Measurements from ENCODE around the gene EDAR. TPM values are rescaled to one million over a fixed set of nuclear protein-coding genes. Genes with fewer than 3 reads are reported as not detected.

Gene EDAR
- polyA plus RNA-seq, 6 donors from 2014 or later: 0.05 TPM; not detected in 5

- H3K4me1 Mint-ChIP-seq: no peaks in the 10 kb centered on the region
- no peaks in the 10 kb centered on the region for H3K27me3 Mint-ChIP-seq
- H3K27ac Mint-ChIP-seq: no peak overlapping the region
- peak overlapping the region in 1 of 8 donors; percentile 35 for H3K4me3 Mint-ChIP-seq
- no peak for ATAC-seq (ENCODE audit: low read depth in 2 of 2)
- no peak for DNase-seq
- no peaks in the 10 kb centered on the region for H3K36me3 Mint-ChIP-seq
- H3K9me3 Mint-ChIP-seq: no peaks in the 10 kb centered on the region
Observed at GRCh38 chr2:108918941-108919341, 70.1 kb downstream of the EDAR start.

GRCh38 chr2:108918156-108918874 lies 70.7 kb downstream of the EDAR start:
- Mint-ChIP-seq H3K36me3 (no peaks in the 10 kb centered on the region), H3K27ac (no peak overlapping the region), H3K4me3 (no peak overlapping the region), H3K4me1 (no peaks in the 10 kb centered on the region), H3K9me3 (no peaks in the 10 kb centered on the region), H3K27me3 (no peaks in the 10 kb centered on the region)
- DNase-seq (no peak), ATAC-seq (ENCODE audit: low read depth in 2 of 2) (no peak)

GRCh38 chr2:108917526-108917925 lies 71.5 kb downstream of the EDAR start:
- ATAC-seq (ENCODE audit: low read depth in 2 of 2) (no peak), DNase-seq (no peak)
- Mint-ChIP-seq H3K4me3 (no peak overlapping the region), H3K4me1 (no peaks in the 10 kb centered on the region), H3K9me3 (no peaks in the 10 kb centered on the region), H3K36me3 (no peaks in the 10 kb centered on the region), H3K27me3 (no peaks in the 10 kb centered on the region), H3K27ac (peak overlapping the region in 1 of 6 donors; percentile 86)

GRCh38 chr2:108916796-108917421 lies 72.1 kb downstream of the EDAR start:
- no peaks in the 10 kb centered on the region for H3K4me1 Mint-ChIP-seq
- no peak for DNase-seq
- H3K36me3 Mint-ChIP-seq: no peaks in the 10 kb centered on the region
- no peak for ATAC-seq (ENCODE audit: low read depth in 2 of 2)
- peak overlapping the region in 1 of 6 donors; percentile 86 for H3K27ac Mint-ChIP-seq
- no peaks in the 10 kb centered on the region for H3K27me3 Mint-ChIP-seq
- no peaks in the 10 kb centered on the region for H3K9me3 Mint-ChIP-seq
- no peak overlapping the region for H3K4me3 Mint-ChIP-seq

GRCh38 chr2:108916122-108916795 lies 72.8 kb downstream of the EDAR start:
- no peak overlapping the region for H3K27ac Mint-ChIP-seq
- ATAC-seq (ENCODE audit: low read depth in 2 of 2) (no peak), DNase-seq (no peak)
- no peaks in the 10 kb centered on the region for H3K36me3 Mint-ChIP-seq
- H3K9me3 Mint-ChIP-seq: no peaks in the 10 kb centered on the region
- H3K4me3 Mint-ChIP-seq: no peak overlapping the region
- no peaks in the 10 kb centered on the region for H3K4me1 Mint-ChIP-seq
- no peaks in the 10 kb centered on the region for H3K27me3 Mint-ChIP-seq

GRCh38 chr2:108912629-108912902 lies 76.5 kb downstream of the EDAR start:
- H3K4me3 Mint-ChIP-seq: no peak overlapping the region
- no peaks in the 10 kb centered on the region for H3K4me1 Mint-ChIP-seq
- no peak overlapping the region for H3K27ac Mint-ChIP-seq
- H3K27me3 Mint-ChIP-seq: no peaks in the 10 kb centered on the region
- DNase-seq (no peak), ATAC-seq (ENCODE audit: low read depth in 2 of 2) (no peak)
- no peaks in the 10 kb centered on the region for H3K9me3 Mint-ChIP-seq
- H3K36me3 Mint-ChIP-seq: no peaks in the 10 kb centered on the region

- ATAC-seq (ENCODE audit: low read depth in 2 of 2): no peak
- Mint-ChIP-seq H3K27me3 (no peaks in the 10 kb centered on the region), H3K27ac (no peak overlapping the region)
Observed at GRCh38 chr2:108911807-108912628, 77.0 kb downstream of the EDAR start.

GRCh38 chr2:108911401-108911800 lies 77.6 kb downstream of the EDAR start:
- Mint-ChIP-seq H3K9me3 (no peaks in the 10 kb centered on the region), H3K27ac (no peak overlapping the region), H3K36me3 (no peaks in the 10 kb centered on the region), H3K4me1 (no peaks in the 10 kb centered on the region), H3K4me3 (no peak overlapping the region), H3K27me3 (no peaks in the 10 kb centered on the region)
- DNase-seq (no peak), ATAC-seq (ENCODE audit: low read depth in 2 of 2) (no peak)

More at GRCh38 chr2:108911807-108912628, 77.0 kb downstream of the EDAR start:
- Mint-ChIP-seq H3K9me3 (no peaks in the 10 kb centered on the region), H3K4me1 (no peaks in the 10 kb centered on the region), H3K36me3 (no peaks in the 10 kb centered on the region), H3K4me3 (no peak overlapping the region)
- DNase-seq: no peak

- H3K27me3 Mint-ChIP-seq: no peaks in the 10 kb centered on the region
- DNase-seq: no peak
- no peak for ATAC-seq (ENCODE audit: low read depth in 2 of 2)
- H3K36me3 Mint-ChIP-seq: no peaks in the 10 kb centered on the region
- H3K27ac Mint-ChIP-seq: no peak overlapping the region
- H3K4me3 Mint-ChIP-seq: peak overlapping the region in 1 of 8 donors; percentile 79
- no peaks in the 10 kb centered on the region for H3K4me1 Mint-ChIP-seq
- no peaks in the 10 kb centered on the region for H3K9me3 Mint-ChIP-seq
Observed at GRCh38 chr2:108910541-108911396, 78.3 kb downstream of the EDAR start.

GRCh38 chr2:108910011-108910431 lies 79.0 kb downstream of the EDAR start:
- Mint-ChIP-seq H3K27ac (no peak overlapping the region), H3K4me3 (no peak overlapping the region), H3K9me3 (no peaks in the 10 kb centered on the region), H3K36me3 (no peaks in the 10 kb centered on the region), H3K4me1 (no peaks in the 10 kb centered on the region), H3K27me3 (no peaks in the 10 kb centered on the region)
- DNase-seq (no peak), ATAC-seq (ENCODE audit: low read depth in 2 of 2) (no peak)

GRCh38 chr2:108909275-108909823 lies 79.7 kb downstream of the EDAR start:
- H3K4me3 Mint-ChIP-seq: no peak overlapping the region
- H3K4me1 Mint-ChIP-seq: no peaks in the 10 kb centered on the region
- ATAC-seq (ENCODE audit: low read depth in 2 of 2) (no peak), DNase-seq (no peak)
- H3K27me3 Mint-ChIP-seq: no peaks in the 10 kb centered on the region
- H3K27ac Mint-ChIP-seq: peak overlapping the region in 1 of 6 donors; percentile 37
- no peaks in the 10 kb centered on the region for H3K9me3 Mint-ChIP-seq
- H3K36me3 Mint-ChIP-seq: no peaks in the 10 kb centered on the region

GRCh38 chr2:108908713-108909070 lies 80.3 kb downstream of the EDAR start:
- Mint-ChIP-seq H3K36me3 (no peaks in the 10 kb centered on the region), H3K4me3 (no peak overlapping the region), H3K4me1 (no peaks in the 10 kb centered on the region), H3K27me3 (no peaks in the 10 kb centered on the region), H3K27ac (no peak overlapping the region), H3K9me3 (no peaks in the 10 kb centered on the region)
- DNase-seq (no peak), ATAC-seq (ENCODE audit: low read depth in 2 of 2) (no peak)

All from naive B cell (primary cell).